Measurements from ENCODE around the gene PRSS35.
"Not testable (repeated sequence)": the region's sequence is repeated elsewhere in the genome, so short reads cannot be mapped to it uniquely, and the experiment has no call there.

PRSS35 gene

GRCh38 chr6:83518816-83519480, 6.6 kb downstream of the PRSS35 start:
- no peak for DNase-seq

- peak; percentile 44 for DNase-seq
Observed at GRCh38 chr6:83536034-83536646, 23.8 kb downstream of the PRSS35 start.

- no peak for DNase-seq
Observed at GRCh38 chr6:83536647-83537589, 24.6 kb downstream of the PRSS35 start.

GRCh38 chr6:83539678-83540077, 27.3 kb downstream of the PRSS35 start:
- no peak for DNase-seq

GRCh38 chr6:83546636-83547035, 34.3 kb downstream of the PRSS35 start:
- DNase-seq: no peak

GRCh38 chr6:83550482-83550881, 38.1 kb downstream of the PRSS35 start:
- not testable (repeated sequence) for DNase-seq

GRCh38 chr6:83551748-83552147, 39.4 kb downstream of the PRSS35 start:
- not testable (repeated sequence) for DNase-seq

GRCh38 chr6:83556871-83557270, 44.5 kb downstream of the PRSS35 start:
- no peak for DNase-seq

- no peak for DNase-seq
Observed at GRCh38 chr6:83558975-83559374, 46.6 kb downstream of the PRSS35 start.

GRCh38 chr6:83571663-83572185, 59.4 kb downstream of the PRSS35 start:
- not testable (repeated sequence) for DNase-seq

GRCh38 chr6:83574783-83575182, 62.4 kb downstream of the PRSS35 start:
- DNase-seq: no peak
